PFSK-1 (cell line): Measurements from ENCODE around the gene MCOLN1.

ENCODE experiments used
- FOXP2 ChIP-seq: optimal IDR thresholded peaks from 2 replicates; pipeline ENCODE3; 2011; ENCODE audit warnings: borderline replicate concordance, control low read depth, inconsistent platforms; ENCODE audit not compliant: insufficient read depth; ENCODE audit errors: extremely low read length, extremely low read depth
- POLR2AphosphoS5 ChIP-seq: IDR thresholded peaks from 2 replicates; pipeline ENCODE4 v1.6.1; 2012; ENCODE audit warnings: low read depth, mild to moderate bottlenecking, control low read depth, low read length, moderate library complexity
- REST ChIP-seq, 2 experiments: IDR thresholded peaks; 2 replicates each; pipeline versions ENCODE4 v1.6.1 to v1.8.0; 2011 to 2012; ENCODE audit warnings: low read depth in 2 of 2, low read length in 2 of 2, control low read depth in 1 of 2, inconsistent platforms in 1 of 2, mild to moderate bottlenecking in 1 of 2, moderate library complexity in 1 of 2; ENCODE audit not compliant: insufficient read depth in 1 of 2
- SIN3A ChIP-seq: IDR thresholded peaks from 2 replicates; pipeline ENCODE4 v1.6.1; 2012; ENCODE audit warnings: mild to moderate bottlenecking, low read length, moderate library complexity, borderline replicate concordance; ENCODE audit not compliant: insufficient read depth
- TAF1 ChIP-seq: IDR thresholded peaks from 2 replicates; pipeline ENCODE4 v1.6.1; 2012; ENCODE audit warnings: low read length, control low read depth, borderline replicate concordance; ENCODE audit not compliant: insufficient read depth

GRCh38 chr19:7476241-7476640, 46.2 kb upstream of the MCOLN1 start:
- TF ChIP-seq POLR2AphosphoS5 (no peak), REST (IDR thresholded peaks at IDR 0.05; ENCODE audit: insufficient read depth in 1 of 2, low read depth in 2 of 2, low read length in 2 of 2) (no peak), SIN3A (no peak), TAF1 (no peak), FOXP2 (no peak)
